Fibroblast of mammary gland (primary cell): ENCODE measurements around the gene GNG7.
A peak's percentile ranks its signal among the peaks of the same experiment; 100 is the strongest.
"Not testable (repeated sequence)": the region's sequence is repeated elsewhere in the genome, so short reads cannot be mapped to it uniquely, and the experiment has no call there.

ENCODE experiments used
- DNase-seq: peaks from one replicate; pipeline ENCODE4 v3.0.0-alpha.2; 2010; ENCODE audit warnings: low read depth
- H3K4me3 ChIP-seq: 2 replicates; pipeline ENCODE4 v1.5.1; 2011; ENCODE audit warnings: low read depth, mild to moderate bottlenecking, low read length, moderate library complexity; ENCODE audit not compliant: control insufficient read depth
- CTCF ChIP-seq: conservative IDR thresholded peaks from 2 replicates; pipeline ENCODE4 v1.5.1; 2011; ENCODE audit warnings: low read depth, low read length, inconsistent platforms; ENCODE audit not compliant: control insufficient read depth, insufficient read depth

The GNG7 gene

DNA sequence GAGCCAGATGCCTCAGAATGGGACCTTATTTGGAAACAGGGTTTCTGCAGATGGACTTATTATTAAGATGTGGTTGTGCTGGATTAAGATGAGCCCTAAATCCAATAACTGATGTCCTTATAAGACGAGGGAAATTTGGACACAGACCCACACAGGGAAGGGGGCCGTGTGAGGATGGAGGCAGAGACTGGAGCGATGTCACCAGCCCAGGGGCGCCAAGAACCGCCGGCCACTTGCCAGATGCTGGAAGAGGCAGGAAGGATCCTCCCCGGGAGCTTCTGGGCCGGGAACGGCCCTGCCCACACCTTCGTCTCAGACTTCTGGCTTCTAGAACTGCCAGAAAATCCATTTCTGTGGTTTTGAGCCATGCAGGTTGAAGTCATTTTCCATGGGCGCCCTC lies 26.6 kb downstream of the GNG7 start:
- TF ChIP-seq CTCF: no peak
- no peak overlapping the region for H3K4me3 ChIP-seq
- no peak for DNase-seq

- H3K4me3 ChIP-seq: no peak overlapping the region
- no peak for TF ChIP-seq CTCF
- DNase-seq: no peak
Observed at GRCh38 chr19:2670217-2670616, 32.3 kb downstream of the GNG7 start.

- no peak for DNase-seq
- no peak for TF ChIP-seq CTCF
- H3K4me3 ChIP-seq: no peak overlapping the region
Observed at GRCh38 chr19:2668175-2668763, 34.2 kb downstream of the GNG7 start.

DNA sequence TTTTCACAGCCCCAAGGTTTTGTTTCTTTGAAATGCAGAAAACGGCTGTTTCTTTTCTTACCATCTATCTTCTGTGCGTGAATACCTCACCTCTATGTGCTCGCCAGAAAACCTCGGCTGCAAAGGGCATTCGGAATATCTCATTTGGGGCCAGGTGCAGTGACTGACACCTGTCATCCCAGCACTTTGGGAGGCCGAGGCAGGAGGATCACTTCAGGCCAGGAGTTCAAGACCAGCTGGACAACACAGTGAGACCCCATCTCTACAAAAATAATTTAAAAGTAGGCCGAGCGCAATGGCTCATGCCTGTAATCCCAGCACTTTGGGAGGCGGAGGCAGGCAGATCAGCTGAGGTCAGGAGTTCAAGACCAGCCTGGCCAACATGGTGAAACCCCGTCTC lies 35.1 kb downstream of the GNG7 start:
- not testable (repeated sequence) for H3K4me3 ChIP-seq, DNase-seq

GRCh38 chr19:2666344-2666994 lies 36.0 kb downstream of the GNG7 start:
- DNase-seq: no peak
- H3K4me3 ChIP-seq: no peak overlapping the region
- TF ChIP-seq CTCF: no peak

DNA sequence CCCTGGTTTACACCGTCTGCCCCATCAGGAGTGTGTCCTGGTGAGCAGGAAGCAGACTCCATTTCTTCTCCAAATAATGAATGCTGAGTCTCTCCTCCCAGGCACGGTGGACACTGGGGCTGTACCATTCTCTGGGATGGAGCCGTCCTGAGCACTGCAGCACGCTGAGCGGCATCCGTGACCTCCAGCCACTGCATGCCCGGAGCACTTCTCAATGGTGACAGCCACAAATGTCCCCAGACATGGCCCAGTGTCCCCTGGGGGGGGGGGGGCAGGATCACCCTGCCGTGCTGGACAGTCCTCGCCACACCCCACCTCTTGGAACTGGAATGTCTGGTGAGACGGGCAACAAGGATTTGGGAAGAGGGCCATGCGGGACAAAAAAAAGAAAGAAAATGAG lies 37.4 kb downstream of the GNG7 start:
- TF ChIP-seq CTCF: no peak
- DNase-seq: no peak
- H3K4me3 ChIP-seq: no peak overlapping the region

DNA sequence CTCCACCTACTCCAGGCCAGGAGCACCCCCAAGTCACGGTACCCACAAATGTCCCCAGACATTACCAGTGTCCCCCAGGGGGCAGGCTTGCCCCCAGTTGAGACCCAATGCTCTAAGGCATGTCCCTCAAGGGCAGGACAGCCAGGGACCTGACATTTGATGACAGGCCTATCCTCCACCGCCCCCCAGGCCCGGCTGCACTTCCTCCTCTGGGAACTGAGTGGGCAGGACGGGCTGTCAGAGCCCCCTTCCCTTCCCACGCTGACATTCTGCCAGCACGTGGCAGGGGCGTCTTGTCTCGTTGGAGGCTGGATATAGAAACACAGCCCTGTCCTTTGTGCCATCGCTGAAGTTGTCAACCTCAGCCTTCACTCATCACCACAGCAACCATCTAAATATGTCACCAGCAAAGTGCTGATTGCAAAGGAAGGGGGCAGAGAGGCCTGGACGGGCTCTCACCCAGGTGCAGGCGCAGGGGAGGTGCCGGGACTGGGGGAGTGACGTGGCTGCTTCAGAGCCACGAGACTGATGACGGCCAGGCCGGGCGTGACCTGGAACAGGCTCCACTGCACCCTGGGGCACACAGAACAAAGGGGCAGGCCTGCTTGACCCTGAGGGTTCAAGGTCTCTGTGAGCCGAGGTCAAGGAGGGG lies 38.4 kb downstream of the GNG7 start:
- DNase-seq: no peak
- no peak overlapping the region for H3K4me3 ChIP-seq
- peak; percentile 10 for TF ChIP-seq CTCF
